Mesendoderm (in vitro differentiated cells): Measurements from ENCODE around the gene FGGY.

Experiments used
- DNase-seq: peaks from one replicate; pipeline ENCODE4 v3.0.0; 2013
- H2AK5ac ChIP-seq: 2 replicates; pipeline ENCODE4 v1.6.1; 2013; ENCODE audit warnings: low read length, inconsistent platforms
- H2BK120ac ChIP-seq: 2 replicates; pipeline ENCODE4 v1.6.1; 2013; ENCODE audit warnings: low read depth, mild to moderate bottlenecking, low read length, moderate library complexity, mixed read lengths
- H2BK15ac ChIP-seq: replicated peaks from 2 replicates; pipeline ENCODE4 v1.6.1; 2013; ENCODE audit warnings: low read depth, mild to moderate bottlenecking, moderate library complexity
- H2BK5ac ChIP-seq: 2 replicates; pipeline ENCODE4 v1.6.1; 2013; ENCODE audit warnings: low read length, inconsistent platforms
- H3K18ac ChIP-seq: 2 replicates; pipeline ENCODE4 v1.6.1; 2013; ENCODE audit warnings: mild to moderate bottlenecking, low read length, mixed read lengths
- H3K23ac ChIP-seq: one replicate; pipeline ENCODE4 v1.6.1; 2013; ENCODE audit warnings: low read length
- H3K27ac ChIP-seq: 2 replicates; pipeline ENCODE4 v1.5.1; 2013; ENCODE audit warnings: low read depth, mild to moderate bottlenecking, inconsistent platforms, low read length, moderate library complexity
- H3K27me3 ChIP-seq: 2 replicates; pipeline ENCODE4 v1.6.1; 2013; ENCODE audit warnings: low read length, control low read depth, mild to moderate bottlenecking, inconsistent platforms; ENCODE audit not compliant: insufficient read depth, poor library complexity
- H3K36me3 ChIP-seq: 2 replicates; pipeline ENCODE4 v1.6.1; 2013; ENCODE audit warnings: low read length, inconsistent platforms; ENCODE audit not compliant: control insufficient read depth, insufficient read depth
- H3K4ac ChIP-seq: one replicate; pipeline ENCODE4 v1.6.1; 2013; ENCODE audit warnings: low read depth, mild to moderate bottlenecking, low read length, moderate library complexity
- H3K4me1 ChIP-seq: 2 replicates; pipeline ENCODE4 v1.6.1; 2013; ENCODE audit warnings: low read depth, low read length, inconsistent platforms; ENCODE audit not compliant: control insufficient read depth
- H3K4me2 ChIP-seq: 2 replicates; pipeline ENCODE4 v1.6.1; 2013; ENCODE audit warnings: low read length
- H3K4me3 ChIP-seq: 2 replicates; pipeline ENCODE4 v1.5.1; 2013; ENCODE audit warnings: mild to moderate bottlenecking, low read length
- H3K56ac ChIP-seq: one replicate; pipeline ENCODE4 v1.6.1; 2013; ENCODE audit warnings: low read length
- H3K79me1 ChIP-seq: 2 replicates; pipeline ENCODE4 v1.6.1; 2013; ENCODE audit warnings: low read length, inconsistent platforms
- H3K79me2 ChIP-seq: 2 replicates; pipeline ENCODE4 v1.6.1; 2013; ENCODE audit warnings: mild to moderate bottlenecking, low read length; ENCODE audit not compliant: control insufficient read depth, insufficient read depth
- H3K9ac ChIP-seq: 2 replicates; pipeline ENCODE4 v1.6.1; 2013; ENCODE audit warnings: low read length, inconsistent platforms
- H4K5ac ChIP-seq: one replicate; pipeline ENCODE4 v1.6.1; 2013; ENCODE audit warnings: low read length
- H4K8ac ChIP-seq: one replicate; pipeline ENCODE4 v1.6.1; 2013; ENCODE audit warnings: low read depth, mild to moderate bottlenecking, control low read depth, low read length, moderate library complexity
- WGBS: extraction: QIAGEN DNeasy Blood & Tissue Kit; methylation state at CpG from one replicate; pipeline ENCODE4 v1.1.7; 2013; ENCODE audit warnings: low lambda C conversion rate, missing lambda C conversion rate; ENCODE audit not compliant: insufficient coverage; ENCODE audit errors: extremely low coverage; 5-methylcytosine and 5-hydroxymethylcytosine counted together

The FGGY gene

DNA sequence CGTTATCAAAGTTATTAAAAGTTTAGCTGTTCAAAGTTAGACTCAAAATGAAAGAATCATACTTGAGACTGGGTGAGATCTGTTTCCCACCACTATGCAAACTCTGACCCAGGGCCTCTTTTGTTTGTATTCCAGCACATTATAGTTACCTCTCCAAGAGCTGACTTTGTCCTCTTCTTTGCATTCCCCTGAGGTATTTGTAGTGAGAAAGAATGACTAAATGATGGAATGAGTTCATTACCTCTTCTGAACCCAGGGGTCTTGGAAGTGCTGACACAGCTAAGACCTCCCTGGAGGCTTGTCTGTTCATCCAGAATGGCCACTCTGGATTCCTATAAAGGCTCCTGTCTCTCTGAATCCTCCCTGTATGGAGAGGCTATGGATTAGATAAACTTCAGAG lies 62.4 kb downstream of the FGGY start:
- Histone ChIP-seq H2AK5ac (no peak overlapping the region), H3K9ac (no peak overlapping the region), H3K4ac (no peak overlapping the region), H2BK15ac (no peak overlapping the region), H2BK5ac (no peak overlapping the region), H3K23ac (no peak overlapping the region), H3K56ac (no peak overlapping the region), H4K8ac (no peak overlapping the region), H3K36me3 (no peaks in the 10 kb centered on the region), H3K4me2 (no peak overlapping the region), H3K79me1 (no peaks in the 10 kb centered on the region), H3K4me1 (no peaks in the 10 kb centered on the region), H2BK120ac (no peak overlapping the region), H3K18ac (no peak overlapping the region), H3K27me3 (no peaks in the 10 kb centered on the region), H3K4me3 (no peak overlapping the region), H3K79me2 (no peaks in the 10 kb centered on the region), H3K27ac (no peak overlapping the region), H4K5ac (no peak overlapping the region)
- DNase-seq = no peak
- no CpG with 5 or more reads among the region's 1 CpG for WGBS

DNA sequence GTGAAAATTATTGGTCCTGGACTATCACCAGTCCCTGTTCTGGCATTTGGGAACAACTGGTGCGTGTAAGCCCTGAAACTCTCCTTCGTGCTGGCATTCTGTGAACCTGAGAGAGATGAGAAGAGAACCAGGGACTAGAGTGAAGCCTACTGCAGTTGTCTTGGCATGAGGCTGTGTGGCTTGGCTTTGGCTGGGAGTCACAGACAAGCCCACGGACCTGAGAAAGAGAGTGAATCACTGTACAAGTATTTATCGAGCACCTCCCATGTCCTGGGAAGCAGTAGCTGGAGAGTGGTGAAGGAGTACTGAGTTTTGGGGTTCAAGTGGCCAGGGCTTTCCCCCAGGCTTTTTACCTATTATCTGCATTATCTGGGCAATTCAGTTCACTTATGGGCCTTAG lies 63.3 kb downstream of the FGGY start:
- Histone ChIP-seq H3K9ac (no peak overlapping the region), H3K27ac (no peak overlapping the region), H3K4ac (no peak overlapping the region), H2BK15ac (no peak overlapping the region), H2BK120ac (no peak overlapping the region), H4K5ac (no peak overlapping the region), H3K4me1 (no peaks in the 10 kb centered on the region), H3K4me2 (no peak overlapping the region), H3K79me1 (no peaks in the 10 kb centered on the region), H2BK5ac (no peak overlapping the region), H3K79me2 (no peaks in the 10 kb centered on the region), H4K8ac (no peak overlapping the region), H3K23ac (no peak overlapping the region), H2AK5ac (no peak overlapping the region), H3K56ac (no peak overlapping the region), H3K36me3 (no peaks in the 10 kb centered on the region), H3K18ac (no peak overlapping the region), H3K27me3 (no peaks in the 10 kb centered on the region), H3K4me3 (no peak overlapping the region)
- no peak for DNase-seq
- no CpG with 5 or more reads among the region's 4 CpGs for WGBS

DNA sequence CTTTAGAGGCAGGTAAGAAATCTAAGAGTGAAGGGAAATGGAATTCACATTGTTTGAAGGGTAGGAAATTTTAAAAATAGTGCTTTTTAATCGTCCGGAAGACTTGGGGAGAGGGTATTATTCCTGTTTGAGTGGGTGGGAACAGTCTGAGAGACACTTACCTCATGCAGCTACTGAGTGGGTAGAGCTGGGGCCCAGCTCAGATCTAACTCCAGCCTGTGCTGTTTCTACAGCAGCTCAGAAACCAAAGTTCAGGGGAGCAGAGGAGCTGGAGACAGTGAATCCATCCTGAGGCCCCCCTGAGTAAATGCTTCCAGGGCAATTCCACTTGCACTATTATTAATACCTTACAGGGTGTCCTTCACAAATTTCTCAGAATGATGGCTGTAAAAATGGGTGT lies 63.8 kb downstream of the FGGY start:
- H3K4me2 ChIP-seq = no peak overlapping the region
- H2BK5ac ChIP-seq = no peak overlapping the region
- no peaks in the 10 kb centered on the region for H3K79me1 ChIP-seq
- H3K4me1 ChIP-seq = no peaks in the 10 kb centered on the region
- no peaks in the 10 kb centered on the region for H3K79me2 ChIP-seq
- H2AK5ac ChIP-seq = no peak overlapping the region
- H3K4me3 ChIP-seq = no peak overlapping the region
- no peak overlapping the region for H3K56ac ChIP-seq
- H3K27me3 ChIP-seq = no peaks in the 10 kb centered on the region
- no CpG with 5 or more reads among the region's 2 CpGs for WGBS
- no peak overlapping the region for H3K9ac ChIP-seq
- H3K23ac ChIP-seq = no peak overlapping the region
- no peak overlapping the region for H2BK15ac ChIP-seq
- no peak for DNase-seq
- no peak overlapping the region for H3K4ac ChIP-seq
- no peaks in the 10 kb centered on the region for H3K36me3 ChIP-seq
- H3K27ac ChIP-seq = no peak overlapping the region
- H4K5ac ChIP-seq = no peak overlapping the region
- no peak overlapping the region for H2BK120ac ChIP-seq
- no peak overlapping the region for H4K8ac ChIP-seq
- no peak overlapping the region for H3K18ac ChIP-seq

DNA sequence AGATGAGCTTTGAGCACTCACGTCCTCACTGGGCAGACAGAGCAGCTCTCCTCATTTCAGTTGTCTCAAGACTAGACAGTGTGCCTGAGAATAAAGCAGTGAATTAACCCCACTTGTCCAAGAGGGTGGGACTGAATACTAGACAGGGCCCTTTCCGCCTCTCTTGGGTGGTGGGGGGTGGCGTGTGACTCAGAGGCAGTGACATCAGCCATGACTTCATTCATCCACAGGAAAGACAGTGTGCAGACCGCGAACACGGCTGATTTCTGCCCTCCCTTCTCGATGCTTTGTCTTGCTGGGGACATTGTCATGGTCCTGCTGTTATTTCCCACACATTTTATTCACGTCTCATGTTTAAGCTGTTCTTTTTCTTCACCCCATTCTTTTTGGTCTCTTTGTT lies 64.9 kb downstream of the FGGY start:
- Histone ChIP-seq H3K4ac (no peak overlapping the region), H3K27me3 (no peaks in the 10 kb centered on the region), H3K79me2 (no peaks in the 10 kb centered on the region), H3K27ac (no peak overlapping the region), H3K36me3 (no peaks in the 10 kb centered on the region), H3K4me3 (no peak overlapping the region), H3K23ac (no peak overlapping the region), H3K56ac (no peak overlapping the region), H3K9ac (no peak overlapping the region), H4K8ac (no peak overlapping the region), H2BK120ac (no peak overlapping the region), H2BK15ac (no peak overlapping the region), H3K4me1 (no peaks in the 10 kb centered on the region), H4K5ac (no peak overlapping the region), H3K79me1 (no peaks in the 10 kb centered on the region), H3K4me2 (no peak overlapping the region), H2AK5ac (no peak overlapping the region), H2BK5ac (no peak overlapping the region), H3K18ac (no peak overlapping the region)
- DNase-seq = no peak
- WGBS = no CpG with 5 or more reads among the region's 8 CpGs

DNA sequence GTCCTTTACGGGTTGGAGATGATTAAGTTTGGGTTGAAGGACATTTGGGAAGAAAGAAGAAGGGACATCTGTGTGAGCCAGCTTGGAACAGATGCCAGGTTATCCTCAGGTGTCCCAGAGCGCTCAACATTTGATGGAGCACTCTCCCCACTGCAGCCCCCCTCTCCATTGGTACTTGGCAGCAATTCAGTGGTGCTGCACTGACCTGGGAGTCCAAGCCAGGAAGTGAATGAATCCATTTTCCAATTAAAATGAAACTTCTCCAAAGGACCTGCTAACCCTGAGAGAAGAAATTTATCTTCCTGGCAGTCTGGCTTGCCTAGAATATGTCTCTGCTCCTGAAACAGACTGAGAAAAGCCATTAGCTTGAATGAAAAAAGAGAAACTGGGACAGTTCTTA lies 67.1 kb downstream of the FGGY start:
- Histone ChIP-seq H2BK120ac (no peak overlapping the region), H2BK15ac (no peak overlapping the region), H3K79me2 (no peaks in the 10 kb centered on the region), H3K18ac (no peak overlapping the region), H3K4me3 (no peak overlapping the region), H3K36me3 (no peaks in the 10 kb centered on the region), H3K9ac (no peak overlapping the region), H3K23ac (no peak overlapping the region), H4K8ac (no peak overlapping the region), H2BK5ac (no peak overlapping the region), H3K4me2 (no peak overlapping the region), H3K4me1 (no peaks in the 10 kb centered on the region), H4K5ac (no peak overlapping the region), H3K56ac (no peak overlapping the region), H3K27ac (no peak overlapping the region), H2AK5ac (no peak overlapping the region), H3K4ac (no peak overlapping the region), H3K27me3 (no peaks in the 10 kb centered on the region), H3K79me1 (no peaks in the 10 kb centered on the region)
- DNase-seq = no peak
- WGBS = no CpG with 5 or more reads among the region's 2 CpGs

DNA sequence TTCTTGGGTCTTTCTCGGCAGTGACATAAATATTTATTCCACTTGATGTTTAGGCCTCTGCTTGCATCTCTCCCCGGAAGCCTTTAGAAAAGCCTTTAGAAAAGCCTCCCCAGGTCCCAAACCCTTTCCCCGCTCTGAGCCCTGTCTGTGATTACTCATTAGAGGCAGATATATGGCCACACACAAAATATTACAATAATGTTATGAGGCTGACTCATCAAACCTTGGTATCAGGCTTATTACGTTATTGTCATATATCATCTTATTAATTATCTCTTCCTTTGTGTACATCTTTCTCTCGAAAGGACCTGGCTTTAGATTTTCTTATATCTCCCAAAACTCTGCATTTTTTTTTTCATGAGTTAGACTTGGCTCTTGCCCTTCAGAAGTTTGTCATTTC lies 69.5 kb downstream of the FGGY start:
- no peaks in the 10 kb centered on the region for H3K4me1 ChIP-seq
- no peak overlapping the region for H2BK5ac ChIP-seq
- H2BK120ac ChIP-seq = no peak overlapping the region
- no peak overlapping the region for H3K18ac ChIP-seq
- H3K4me3 ChIP-seq = no peak overlapping the region
- no peak overlapping the region for H4K8ac ChIP-seq
- no peak overlapping the region for H3K9ac ChIP-seq
- H3K4me2 ChIP-seq = no peak overlapping the region
- no peak overlapping the region for H3K4ac ChIP-seq
- no CpG with 5 or more reads among the region's 5 CpGs for WGBS
- no peak for DNase-seq
- H2AK5ac ChIP-seq = no peak overlapping the region
- H2BK15ac ChIP-seq = no peak overlapping the region
- H3K36me3 ChIP-seq = no peaks in the 10 kb centered on the region
- H3K79me1 ChIP-seq = no peaks in the 10 kb centered on the region
- no peaks in the 10 kb centered on the region for H3K79me2 ChIP-seq
- H3K27me3 ChIP-seq = no peaks in the 10 kb centered on the region
- no peak overlapping the region for H3K23ac ChIP-seq
- no peak overlapping the region for H3K56ac ChIP-seq
- no peak overlapping the region for H4K5ac ChIP-seq
- no peak overlapping the region for H3K27ac ChIP-seq
